ENCODE results near the gene VAV3.

DNA sequence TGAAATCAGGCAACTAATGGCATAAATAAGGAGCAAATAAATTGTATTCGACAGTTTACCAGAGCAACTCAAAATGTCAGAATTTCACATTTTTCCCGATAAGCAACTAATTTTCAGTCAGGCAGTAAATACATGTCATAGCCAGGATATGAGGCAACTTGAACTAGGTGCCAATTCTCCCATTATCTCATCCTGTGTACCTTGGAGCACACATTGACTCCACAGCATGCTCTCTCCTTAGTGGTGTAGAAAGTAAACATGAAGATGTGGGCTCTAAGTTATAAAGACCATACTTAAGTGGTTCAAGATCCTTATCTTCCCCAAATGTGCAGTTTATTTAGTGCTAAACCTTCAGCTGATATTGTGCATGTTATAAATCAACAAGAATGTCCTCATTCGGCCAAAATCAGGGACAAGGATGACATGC, 197.8 kb downstream of the VAV3 start:
- TF ChIP-seq, protein P1, sequence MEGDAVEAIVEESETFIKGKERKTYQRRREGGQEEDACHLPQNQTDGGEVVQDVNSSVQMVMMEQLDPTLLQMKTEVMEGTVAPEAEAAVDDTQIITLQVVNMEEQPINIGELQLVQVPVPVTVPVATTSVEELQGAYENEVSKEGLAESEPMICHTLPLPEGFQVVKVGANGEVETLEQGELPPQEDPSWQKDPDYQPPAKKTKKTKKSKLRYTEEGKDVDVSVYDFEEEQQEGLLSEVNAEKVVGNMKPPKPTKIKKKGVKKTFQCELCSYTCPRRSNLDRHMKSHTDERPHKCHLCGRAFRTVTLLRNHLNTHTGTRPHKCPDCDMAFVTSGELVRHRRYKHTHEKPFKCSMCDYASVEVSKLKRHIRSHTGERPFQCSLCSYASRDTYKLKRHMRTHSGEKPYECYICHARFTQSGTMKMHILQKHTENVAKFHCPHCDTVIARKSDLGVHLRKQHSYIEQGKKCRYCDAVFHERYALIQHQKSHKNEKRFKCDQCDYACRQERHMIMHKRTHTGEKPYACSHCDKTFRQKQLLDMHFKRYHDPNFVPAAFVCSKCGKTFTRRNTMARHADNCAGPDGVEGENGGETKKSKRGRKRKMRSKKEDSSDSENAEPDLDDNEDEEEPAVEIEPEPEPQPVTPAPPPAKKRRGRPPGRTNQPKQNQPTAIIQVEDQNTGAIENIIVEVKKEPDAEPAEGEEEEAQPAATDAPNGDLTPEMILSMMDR (IDR thresholded peaks at IDR 0.05 in 4 of 5, conservative IDR thresholded peaks at IDR 0.05 in 1 of 5) = no peak
- no peak for TF ChIP-seq POLR2A (IDR thresholded peaks at IDR 0.05)

Data from gastrocnemius medialis (tissue), 4 donors.